22Rv1 (cell line): ENCODE results near the gene TUBB.

Experiments used
- CTCF ChIP-seq: fragments of 450-650 bp; IDR thresholded peaks from 2 replicates; pipeline ENCODE4 v1.5.1; 2017; ENCODE audit warnings: mild to moderate bottlenecking
- ZFX ChIP-seq: fragments of 450-650 bp; IDR thresholded peaks from 2 replicates; pipeline ENCODE4 v1.6.1; 2017; ENCODE audit warnings: antibody characterized with exemption, borderline replicate concordance

GRCh38 chr6:30735668-30736314 is 15.6 kb downstream of the TUBB start:
- TF ChIP-seq CTCF (no peak), ZFX (no peak)
